Middle frontal gyrus (tissue), 1 donor: Measurements from ENCODE around the gene EXD1.
"Not testable (repeated sequence)": the region's sequence is repeated elsewhere in the genome, so short reads cannot be mapped to it uniquely, and the experiment has no call there.

Experiments used
- DNase-seq: peaks from one replicate; pipeline ENCODE4 v3.0.0-alpha.2; 2015; ENCODE audit warnings: low spot score; ENCODE audit errors: extremely low spot score

EXD1 gene, protein sequence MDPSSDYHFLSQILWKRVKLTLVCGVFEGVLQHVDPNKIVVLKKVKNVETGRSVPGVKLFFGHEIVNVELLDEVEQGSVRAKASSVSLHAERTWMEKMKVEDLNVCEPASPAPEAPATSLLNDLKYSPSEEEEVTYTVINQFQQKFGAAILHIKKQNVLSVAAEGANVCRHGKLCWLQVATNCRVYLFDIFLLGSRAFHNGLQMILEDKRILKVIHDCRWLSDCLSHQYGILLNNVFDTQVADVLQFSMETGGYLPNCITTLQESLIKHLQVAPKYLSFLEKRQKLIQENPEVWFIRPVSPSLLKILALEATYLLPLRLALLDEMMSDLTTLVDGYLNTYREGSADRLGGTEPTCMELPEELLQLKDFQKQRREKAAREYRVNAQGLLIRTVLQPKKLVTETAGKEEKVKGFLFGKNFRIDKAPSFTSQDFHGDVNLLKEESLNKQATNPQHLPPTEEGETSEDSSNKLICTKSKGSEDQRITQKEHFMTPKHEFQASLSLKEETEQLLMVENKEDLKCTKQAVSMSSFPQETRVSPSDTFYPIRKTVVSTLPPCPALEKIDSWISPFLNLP

DNA sequence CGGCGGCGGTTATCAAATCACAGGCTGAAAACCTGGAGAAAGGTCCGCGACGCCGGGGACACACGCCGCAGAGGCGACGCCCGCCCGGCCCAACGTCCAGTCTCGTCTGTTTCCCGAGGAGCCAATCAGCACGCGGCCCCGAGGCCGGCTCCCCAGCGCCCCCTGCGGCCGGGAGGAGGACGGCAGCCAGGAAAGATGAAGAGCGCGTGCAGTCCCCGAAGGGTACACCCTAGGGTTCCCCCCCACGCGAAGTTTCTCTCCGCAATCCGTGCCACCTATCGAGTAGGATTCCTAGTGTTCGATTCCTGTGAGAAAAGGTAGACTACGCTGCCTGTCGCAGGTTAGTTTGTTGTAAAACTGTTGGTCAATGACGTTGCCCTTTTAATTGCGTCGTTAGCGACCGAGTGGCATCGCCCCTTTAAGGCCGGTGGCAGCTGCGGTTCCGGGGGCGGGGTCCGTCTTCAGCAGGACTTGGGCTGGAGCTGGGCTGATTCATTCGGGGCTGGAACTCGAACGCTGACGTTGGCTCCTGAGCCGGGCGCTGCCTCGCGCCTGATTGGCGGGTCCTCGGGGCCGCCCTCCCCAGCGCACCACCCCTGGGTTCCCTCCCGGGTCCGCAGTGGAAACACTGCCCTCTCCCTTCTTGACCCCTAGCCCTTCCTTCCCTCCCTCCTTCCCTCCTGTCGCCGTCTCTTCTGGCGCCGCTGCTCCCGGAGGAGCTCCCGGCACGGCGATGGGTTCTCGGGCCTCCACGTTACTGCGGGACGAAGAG lies at the start of gene EXD1, which contains the start of gene CHP1:
Gene EXD1 (minus strand): TSS at position 108 of the 772 bp plus-strand sequence. CDS start 4,182 bp downstream, outside the sequence.
Gene CHP1 (plus strand): TSS at position 619 of the 772 bp plus-strand sequence. CDS start 115 bp downstream, at position 734.
- peak; percentile 96 for DNase-seq

DNA sequence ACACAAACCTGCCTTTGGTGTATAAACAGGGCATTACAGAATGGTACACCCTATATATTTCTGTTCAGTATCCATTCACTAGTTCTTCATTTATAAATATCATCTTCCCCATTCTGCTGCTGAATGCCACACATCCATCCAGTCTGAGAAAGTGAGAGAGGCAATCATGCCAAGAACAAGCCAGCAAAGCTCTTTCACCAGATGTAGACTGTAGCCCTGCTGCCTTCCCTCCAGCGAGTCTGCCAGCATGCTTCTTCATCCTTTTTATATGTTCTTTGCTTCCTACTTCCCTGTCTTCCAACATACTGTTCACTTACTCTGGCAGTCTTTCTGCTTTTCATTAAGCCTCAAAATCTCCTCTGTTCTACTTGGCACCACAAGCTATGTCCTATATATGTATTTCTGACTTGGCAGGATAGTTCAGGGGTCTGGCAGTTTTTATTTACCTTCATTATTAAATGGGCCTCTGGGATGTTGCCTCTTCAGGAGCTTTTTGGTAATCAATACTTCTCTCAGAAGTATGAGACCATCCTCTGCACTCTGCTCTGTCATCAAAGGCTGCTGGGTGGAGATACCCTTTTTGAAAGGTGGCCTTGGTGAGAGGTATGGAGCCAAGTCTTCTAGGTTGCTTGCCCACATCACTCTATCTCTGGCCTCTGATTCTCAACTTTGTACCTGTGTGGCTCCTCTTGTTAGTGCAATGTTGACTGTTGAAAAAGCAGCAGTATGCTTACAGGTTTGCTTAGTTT lies 49.2 kb upstream of the EXD1 start:
- DNase-seq = no peak

DNA sequence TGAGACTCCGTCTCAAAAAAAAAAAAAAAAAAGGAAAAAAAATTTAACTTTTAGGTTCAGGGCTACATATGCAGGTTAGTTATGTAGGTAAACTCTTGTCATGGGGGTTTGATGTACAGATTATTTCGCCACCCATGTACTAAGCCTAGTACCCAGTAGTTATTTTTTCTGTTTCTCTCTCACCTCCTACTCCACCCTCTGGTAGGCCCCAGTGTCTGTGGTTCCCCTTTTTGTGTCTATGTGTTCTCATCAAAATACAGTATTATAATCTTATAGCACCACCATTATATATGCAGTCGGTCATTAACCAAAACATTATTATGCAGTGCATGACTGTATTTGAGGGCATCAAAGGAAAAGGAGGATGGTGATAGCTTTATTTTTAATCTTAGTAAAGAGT lies 47.8 kb upstream of the EXD1 start:
- no peak for DNase-seq

DNA sequence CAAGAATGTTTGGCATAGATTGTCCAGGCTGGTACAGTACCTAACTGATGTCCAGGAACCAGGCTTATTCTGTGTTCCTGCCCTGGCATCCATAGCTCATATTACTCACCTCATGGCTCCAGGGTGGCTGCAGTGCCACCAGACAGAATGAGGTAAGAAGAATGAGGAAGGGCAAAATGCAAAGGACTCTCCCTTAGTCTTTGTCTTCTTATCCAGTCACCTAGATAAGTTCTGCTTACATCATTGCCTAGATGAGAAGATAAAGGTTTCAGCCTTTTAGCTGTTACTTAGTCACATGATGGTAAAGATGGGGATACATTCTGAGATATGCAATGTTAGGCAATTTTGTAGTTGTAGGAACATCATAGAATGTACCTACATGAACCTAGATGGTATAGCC lies 46.3 kb upstream of the EXD1 start:
- no peak for DNase-seq

DNA sequence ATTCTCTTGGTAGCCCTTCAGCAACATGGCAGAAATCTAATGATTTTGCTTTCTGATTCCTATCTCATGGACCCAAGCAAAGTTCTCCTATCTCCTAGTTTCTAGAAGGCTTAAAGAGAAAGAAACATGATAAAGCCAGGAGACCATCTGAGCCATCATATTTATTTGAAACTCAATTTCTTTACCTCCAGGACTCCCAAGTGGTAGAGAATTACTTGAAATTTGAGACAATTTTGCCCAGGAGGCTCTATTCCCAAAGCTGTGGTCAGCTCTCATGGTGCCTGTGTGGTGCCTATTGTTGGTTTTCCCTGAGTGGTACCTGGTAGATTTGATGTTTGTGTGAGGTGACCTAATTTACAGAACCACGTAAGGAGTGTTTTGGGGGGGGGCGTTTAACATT lies 39.3 kb upstream of the EXD1 start:
- DNase-seq = no peak

DNA sequence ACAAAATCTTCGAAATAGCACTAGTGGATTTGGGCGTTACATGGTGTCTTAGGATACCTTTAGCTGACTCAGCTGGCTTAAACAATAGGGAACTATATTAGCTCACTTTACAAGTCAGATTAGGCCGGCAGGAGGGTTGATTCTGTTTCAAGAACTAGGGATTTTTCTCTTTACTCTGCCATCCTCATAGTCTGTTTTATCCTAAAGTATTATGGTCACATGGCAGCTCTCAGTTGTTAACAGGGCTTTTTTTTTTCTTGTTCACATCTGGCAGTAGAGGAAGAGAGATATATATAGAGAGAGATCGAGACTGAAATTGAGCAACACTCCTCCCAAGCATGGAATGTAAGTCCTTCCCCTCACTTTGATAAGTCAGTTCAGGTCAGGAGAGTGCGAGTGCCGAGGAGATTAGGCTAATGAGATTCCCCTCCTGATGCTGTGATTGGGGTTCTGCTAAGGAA lies 33.4 kb upstream of the EXD1 start:
- DNase-seq = no peak

DNA sequence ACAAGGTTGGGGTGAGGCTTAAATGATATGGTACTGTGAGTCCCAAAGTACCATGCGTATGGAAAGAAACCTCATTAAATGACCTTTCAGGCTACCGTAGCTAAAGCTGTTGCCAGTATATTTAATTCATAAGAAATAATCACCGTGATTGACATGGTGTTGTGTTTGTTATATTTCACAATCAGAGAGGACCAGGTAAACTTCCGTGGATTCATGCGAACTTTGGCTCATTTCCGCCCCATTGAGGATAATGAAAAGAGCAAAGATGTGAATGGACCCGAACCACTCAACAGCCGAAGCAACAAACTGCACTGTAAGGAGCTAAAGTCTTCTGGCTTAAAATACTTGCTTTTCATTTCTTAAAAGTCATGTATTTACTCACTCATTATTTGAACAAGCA lies 32.0 kb upstream of the EXD1 start:
- no peak for DNase-seq

DNA sequence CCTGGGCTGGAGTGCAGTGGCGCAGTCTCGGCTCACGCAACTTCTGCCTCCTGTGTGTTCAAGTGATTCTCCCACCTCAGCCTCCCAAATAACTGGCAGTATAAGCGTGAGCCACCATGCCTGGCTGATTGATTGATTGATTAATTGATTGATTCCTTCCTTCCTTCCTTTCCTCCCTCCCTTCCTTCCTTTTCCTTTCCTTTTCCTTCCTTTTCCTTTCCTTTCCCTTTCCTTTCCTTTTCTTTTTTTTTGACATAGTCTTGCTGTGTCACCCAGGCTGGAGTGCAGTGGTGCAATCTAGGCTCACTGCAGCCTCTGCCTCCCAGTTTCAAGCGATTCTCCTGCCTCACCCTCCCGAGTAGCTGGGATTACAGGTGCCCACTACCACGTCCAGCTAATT lies 30.4 kb upstream of the EXD1 start:
- DNase-seq = not testable (repeated sequence)

DNA sequence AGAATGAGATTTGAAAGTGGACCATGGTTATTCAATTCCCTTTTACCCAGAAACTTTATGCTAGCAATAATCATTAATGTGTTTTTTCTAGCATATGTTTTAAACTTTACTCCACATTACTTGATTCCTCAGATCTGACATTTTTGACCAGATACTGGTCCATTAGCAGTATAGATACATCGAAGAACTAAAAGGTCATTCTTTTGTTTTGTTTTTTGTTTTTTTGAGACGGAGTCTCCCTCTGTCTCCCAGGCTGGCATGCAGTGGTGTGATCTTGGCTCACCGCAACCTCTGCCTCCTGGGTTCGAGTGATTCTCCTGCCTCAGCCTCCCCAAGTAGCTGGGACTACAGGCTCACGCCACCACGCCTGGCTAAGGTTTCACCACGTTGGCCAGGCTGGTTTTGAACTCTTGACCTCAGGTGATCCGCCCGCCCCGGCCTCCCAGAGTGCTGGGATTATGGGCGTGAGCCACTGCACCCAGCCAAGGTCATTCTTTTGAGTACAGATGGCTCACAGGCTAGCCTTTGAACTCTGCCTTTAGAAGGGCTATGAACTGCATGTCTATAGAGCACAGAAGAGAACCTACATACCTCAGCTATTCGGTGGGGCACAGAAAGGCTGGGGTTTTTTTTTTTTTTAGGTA lies 29.1 kb upstream of the EXD1 start:
- no peak for DNase-seq

DNA sequence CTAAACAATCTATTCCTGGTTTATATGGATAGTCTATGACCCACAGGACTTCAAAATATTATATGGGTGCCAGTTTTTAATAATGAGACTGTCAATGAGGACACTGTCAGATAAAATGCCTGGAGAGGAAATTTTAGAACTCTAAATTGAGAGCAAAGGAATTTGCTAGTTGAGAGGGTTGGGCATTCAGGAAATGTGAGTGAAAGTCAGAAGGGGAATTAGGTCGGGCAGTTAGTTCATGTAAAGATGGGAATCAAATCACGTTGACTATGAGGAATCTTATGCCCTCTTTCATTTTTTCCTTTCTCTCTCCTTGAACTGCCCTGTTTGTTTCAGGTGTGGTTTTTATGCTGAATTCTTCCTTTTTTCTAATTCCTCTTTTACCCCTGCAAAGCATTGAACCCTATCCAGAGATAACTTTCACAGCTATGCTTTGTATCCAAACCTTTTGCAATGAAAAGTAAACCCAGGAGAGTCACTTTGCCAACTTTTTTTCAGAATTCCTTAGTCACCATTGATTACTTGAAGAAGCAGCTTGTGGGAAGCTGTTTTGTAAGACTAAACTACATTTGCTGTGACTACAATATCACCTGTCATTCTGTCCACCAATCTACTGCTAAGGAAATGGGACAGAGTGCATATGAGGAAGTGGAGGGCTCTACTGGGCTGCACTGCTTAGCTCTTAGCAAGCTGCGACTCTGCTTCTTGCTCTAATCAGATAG lies 28.4 kb upstream of the EXD1 start:
- no peak for DNase-seq

DNA sequence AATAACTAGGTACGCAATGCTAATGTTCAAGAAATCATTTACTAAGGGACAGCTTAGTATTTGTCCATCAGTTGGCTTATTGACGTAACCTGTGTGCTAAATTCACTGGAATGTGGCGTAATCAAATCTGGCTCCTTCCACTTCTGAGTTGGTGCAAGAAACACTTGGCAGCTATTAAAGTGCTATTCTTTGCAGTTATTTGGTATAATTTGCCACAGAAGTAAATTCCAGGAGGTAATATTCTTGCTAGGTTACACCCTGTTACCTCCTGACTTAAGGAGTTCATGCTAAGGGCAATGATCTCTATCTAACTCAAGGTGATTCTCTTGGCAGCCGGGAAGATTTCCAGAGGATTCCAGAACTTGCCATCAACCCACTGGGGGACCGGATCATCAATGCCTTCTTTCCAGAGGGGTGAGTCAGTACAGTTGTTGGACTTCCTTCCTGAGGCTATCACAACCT lies 26.1 kb upstream of the EXD1 start:
- DNase-seq = no peak

DNA sequence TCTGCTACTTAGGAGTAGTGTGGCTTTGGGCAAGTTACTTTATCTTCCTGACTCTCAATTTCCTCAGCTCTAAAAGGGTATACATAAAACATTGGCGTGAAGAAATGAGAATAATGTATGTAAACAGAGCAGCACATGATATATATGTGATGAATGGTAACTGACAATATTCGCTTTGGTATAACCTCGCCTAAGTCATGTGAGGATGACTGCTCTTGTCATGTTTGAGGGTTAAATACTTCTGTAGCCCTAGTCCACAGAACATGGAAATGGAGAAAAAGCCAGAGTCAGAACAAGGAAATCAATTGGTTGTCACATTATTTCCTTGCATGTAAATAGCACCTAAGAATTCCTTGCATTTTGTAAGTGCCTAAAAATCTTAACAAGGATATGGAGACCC lies 25.5 kb upstream of the EXD1 start:
- no peak for DNase-seq

DNA sequence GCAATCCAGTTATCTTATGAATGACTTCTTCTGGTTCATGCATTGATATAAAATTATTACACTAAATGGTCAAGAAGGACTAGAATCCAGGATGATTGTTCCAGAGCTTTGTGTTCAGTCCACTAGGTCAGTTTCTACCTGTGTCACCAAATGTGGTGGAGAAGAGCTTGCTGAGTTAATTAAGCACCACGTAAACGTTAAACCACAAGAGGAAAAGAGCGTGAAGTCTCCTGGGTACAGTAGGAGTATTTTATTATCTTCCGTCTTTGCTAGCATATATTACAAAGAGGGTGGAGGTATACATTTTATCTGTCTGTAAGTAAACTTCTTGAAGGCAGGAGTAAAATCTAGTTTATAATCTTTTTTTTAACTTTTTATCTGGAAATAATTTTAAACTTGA lies 24.0 kb upstream of the EXD1 start:
- no peak for DNase-seq

DNA sequence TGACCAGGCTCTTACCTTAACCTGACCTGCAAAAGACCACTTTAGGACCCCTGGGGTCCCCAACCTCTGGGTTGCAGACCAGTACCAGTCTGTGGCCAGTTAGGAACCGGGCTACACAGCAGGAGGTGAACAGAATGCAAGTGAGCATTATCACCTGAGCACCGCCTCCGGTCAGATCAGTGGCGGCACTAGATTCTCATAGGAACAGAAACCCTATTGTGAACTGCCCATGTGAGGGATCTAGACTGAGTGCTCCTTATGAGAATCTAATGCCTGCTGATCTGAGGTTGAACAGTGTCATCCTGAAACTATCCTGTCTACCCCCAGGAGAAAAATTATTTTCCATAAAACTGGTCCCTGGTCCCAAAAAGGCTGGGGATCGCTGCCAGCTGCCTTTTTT lies 20.9 kb upstream of the EXD1 start:
- DNase-seq = no peak

DNA sequence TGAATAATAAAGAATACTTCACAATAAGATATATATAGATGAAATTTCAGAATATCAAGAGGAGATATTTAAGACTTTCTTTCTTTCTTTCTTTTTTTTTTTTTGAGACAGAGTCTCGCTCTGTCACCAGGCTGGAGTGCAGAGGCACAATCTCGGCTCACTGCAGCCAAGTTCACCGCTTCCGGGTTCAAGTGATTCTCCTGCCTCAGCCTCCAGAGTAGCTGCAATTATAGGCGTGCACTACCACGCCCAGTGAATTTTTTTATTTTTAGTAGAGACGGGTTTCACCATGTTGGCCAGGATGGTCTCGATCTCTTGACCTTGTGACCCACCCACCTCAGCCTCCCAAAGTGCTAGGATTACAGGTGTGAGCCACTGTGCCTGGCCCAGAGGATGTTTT lies 20.2 kb upstream of the EXD1 start:
- not testable (repeated sequence) for DNase-seq

DNA sequence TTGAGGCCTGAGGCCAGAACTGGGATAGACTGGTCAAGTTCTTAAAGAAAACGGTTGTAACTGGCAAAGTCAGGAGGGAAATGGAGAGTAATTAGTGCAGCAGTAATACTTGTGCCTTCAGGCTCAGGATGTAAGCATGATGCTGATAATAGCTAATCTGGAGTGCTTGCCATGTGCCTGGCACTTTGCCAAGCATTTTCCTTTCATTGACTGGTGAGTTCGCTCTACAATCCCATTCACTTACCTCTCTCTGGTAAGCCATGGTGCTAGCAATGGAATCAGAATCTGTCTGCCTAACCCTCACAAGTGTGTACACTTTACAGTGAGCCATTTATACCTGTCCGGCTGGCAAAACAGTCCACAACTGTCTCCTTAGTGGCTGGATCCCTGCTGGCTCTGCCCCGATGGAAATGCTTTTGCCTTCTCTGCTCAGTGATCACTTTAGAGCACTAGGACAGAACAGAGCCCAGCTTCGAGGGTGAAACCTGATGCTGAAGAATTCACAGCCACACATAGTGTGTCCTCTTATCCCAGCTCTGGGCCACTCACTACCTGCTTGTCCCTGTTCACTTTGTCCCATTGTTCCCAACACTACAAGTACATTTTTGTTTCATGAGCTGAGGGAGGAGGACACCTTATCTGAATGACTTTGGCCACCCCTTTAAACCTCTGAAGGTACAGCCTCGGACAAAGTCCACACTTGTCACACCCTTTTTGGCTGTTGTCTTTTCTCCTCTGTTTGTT lies 10.8 kb upstream of the EXD1 start:
- no peak for DNase-seq

DNA sequence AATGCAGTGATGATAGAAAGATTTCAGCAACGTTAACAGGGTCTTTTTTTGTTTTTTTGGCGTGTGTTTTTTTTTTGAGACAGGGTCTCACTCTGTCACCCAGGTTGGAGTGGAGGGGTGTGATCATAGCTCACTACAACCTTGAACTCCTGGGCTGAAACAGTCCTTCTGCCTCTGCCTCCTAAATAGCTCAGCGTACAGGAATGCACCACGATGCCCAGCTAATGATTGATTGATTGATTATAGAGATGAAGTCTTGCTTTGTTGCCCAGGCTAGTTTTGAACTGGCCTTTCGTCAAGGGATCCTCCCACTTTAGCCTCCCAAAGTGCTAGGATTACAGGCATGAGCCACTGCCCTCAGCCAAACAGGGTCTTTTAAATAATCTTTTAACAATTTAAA lies 7.5 kb upstream of the EXD1 start:
- no peak for DNase-seq

DNA sequence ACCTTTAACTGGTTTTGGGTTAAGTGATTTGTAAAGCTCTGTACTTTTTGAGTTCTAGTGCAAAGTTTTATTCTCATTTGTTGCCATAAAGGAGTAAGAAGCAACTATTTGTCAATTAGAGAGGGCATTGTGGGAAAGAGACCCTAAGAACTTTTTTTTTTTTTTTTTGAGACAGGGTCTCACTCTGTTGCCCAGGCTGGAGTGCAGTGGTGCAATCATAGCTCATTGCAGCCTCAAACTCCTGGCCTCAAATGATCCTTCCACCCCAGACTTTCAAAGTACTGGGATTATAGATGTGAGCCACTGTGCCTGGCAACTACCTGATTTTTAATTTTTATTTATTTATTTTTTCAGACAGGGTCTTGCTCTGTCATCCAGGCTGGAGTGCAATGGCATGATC lies 5.4 kb upstream of the EXD1 start:
- DNase-seq = no peak

DNA sequence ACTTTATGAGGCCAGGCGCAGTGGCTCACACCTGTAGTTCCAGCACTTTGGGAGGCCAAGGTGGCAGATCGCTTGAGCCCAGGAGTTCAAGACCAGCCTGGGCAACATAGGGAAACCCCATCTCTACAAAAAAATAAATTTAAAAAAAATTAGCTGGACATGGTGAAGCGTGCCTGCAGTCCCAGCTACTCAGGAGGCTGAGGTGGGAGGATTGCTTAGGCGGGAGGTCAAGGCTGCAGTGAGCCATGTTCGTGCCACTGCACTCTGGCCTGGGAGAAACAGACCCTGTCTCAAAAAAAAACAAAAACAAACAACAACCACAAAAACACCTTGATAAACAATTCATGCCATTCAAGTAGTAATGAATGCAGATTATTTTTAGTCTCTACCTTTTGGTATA lies 4.7 kb upstream of the EXD1 start:
- DNase-seq = not testable (repeated sequence)
